Ramos (cell line): ENCODE measurements around the gene SORBS2.

Experiments used
- in situ Hi-C: fragments of 300-500 bp; cut with MboI; formaldehyde crosslinking; loops from one replicate; pipeline ENCODE4 v1.14.3; 2022; ENCODE audit warnings: low sequenced_read_pairs; ENCODE audit not compliant: unreplicated experiment

Gene SORBS2

DNA sequence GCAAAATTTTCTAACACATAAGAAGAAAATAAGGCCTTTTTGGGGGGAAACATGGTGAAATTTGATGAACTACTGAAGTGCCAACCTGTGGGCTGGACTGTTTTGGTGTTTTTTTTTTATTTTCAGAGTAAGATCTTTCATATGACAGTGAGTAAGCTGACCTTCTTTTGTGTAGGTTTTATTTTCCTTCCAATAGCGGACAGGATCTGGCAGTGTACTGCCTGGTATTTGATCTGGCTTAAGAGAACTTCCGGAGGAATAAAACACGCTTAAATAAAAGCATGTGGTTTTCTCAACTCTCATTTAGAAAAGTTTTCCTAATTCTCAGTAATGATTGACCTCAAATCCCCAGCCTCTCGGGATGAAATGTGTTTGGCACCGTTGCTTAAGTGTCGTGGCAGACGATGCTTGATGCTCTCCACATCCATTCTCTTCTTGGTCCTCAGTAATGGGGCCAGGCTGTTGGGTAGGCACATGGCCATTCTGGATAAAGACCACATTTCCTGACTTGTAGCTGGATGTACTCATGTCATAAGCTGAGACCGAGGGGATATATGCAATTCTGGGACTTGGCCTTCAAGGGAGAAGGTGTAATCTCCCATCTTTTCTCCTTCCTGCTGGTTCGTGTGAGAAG, 211.1 kb downstream of the SORBS2 start:
- in situ Hi-C loops, result loop anchor here (25.0 kb wide), 1 partner anchor 564 kb away; no protein-coding TSS in a partner anchor

DNA sequence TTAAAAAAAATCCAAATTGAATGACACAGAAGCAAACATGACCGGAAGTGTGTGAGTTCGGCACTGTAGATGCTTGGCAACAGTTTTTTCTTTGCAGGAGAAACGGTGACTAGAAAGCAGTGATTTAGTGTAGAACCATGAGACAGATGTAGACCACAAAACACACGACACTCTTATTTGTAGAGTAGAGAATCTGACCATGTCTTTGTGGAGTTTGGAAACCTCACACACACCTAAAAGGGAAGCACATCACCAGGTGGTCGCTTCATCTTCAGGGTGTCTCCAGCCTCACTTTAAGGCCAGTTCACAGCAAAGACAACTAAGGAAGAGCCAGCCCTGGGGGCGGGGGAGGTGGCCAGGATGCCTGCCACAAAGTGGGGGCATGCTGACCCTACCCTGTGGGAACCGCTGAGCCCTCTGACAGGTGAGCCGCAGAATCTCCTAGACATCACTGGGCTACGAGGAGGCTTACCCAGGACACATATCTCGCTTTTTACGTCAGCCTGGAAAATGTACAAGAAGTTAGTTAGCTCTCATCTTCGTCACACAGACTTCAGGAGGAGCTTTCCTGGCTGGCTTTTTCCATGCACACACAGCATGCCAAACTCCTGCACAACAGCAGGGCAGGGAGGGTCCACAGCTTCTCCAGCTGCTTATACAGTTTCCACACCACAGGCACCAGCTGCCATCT, 212.3 kb downstream of the SORBS2 start:
- in situ Hi-C loops, result loop anchor here (25.0 kb wide), 1 partner anchor 562 kb away; no protein-coding TSS in a partner anchor

DNA sequence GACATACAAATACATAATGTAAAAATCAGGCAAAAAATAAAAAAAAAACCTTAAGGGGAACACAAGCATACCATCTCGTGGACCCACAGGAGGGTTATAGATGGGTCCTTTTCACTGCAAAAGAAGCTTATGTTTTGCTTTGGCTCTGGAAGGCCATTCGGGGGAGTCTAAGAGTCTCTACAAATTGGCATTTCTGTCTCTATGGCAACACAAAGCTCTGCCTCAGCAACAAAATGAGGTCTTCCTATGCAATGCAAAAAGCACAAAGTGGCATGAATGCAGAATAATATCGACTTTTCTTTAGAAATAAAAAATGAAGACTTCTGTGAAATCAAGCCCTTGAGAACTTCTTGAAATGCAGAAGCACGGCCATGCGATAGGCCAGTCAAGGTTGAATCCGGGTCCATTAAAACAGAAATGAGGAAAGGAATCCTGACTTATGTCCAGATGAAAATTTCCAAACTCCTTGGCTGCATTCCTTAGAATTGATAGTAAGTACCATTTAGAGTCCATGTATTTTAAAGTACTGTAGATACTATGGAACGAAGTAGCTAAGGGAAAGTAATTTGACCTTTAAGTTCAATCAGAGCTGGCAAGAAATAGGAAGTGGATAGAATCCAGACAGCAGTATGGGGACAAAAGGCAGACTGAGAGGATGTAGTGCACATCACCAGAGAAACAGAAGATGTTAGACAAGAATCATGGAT, 213.0 kb downstream of the SORBS2 start:
- in situ Hi-C loops, result no loop called here

GRCh38 chr4:185597532-185598188, 214.3 kb downstream of the SORBS2 start:
- in situ Hi-C loops, result no loop called here

- in situ Hi-C loops, result no loop called here
Measured at GRCh38 chr4:185592845-185593488, 219.0 kb downstream of the SORBS2 start.

DNA sequence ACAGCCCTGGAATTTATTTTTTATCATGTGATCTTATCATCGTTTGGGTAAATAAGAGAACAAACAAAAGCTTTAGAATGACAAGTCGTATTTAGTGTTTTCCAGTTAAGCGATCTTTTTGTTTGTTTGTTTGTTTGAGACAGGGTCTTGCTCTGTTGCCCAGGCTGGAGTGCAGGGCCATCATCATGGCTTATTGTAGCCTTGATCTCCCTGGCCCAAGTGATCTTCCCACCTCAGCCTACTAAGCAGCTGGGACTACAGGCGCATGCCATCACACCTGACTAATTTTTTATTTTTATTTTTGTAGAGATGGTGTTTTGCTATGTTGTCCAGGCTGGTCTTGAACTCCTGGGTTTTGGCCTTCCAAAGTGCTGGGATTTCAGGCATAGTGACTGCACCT, 219.6 kb downstream of the SORBS2 start:
- in situ Hi-C loops, result no loop called here

- in situ Hi-C loops, result no loop called here
Measured at GRCh38 chr4:185591679-185592141, 220.3 kb downstream of the SORBS2 start.

GRCh38 chr4:185590982-185591381, 221.0 kb downstream of the SORBS2 start:
- in situ Hi-C loops, result no loop called here

GRCh38 chr4:185589067-185589836, 222.7 kb downstream of the SORBS2 start:
- in situ Hi-C loops, result loop anchor here (5.0 to 10.0 kb wide), 2 partner anchors 107 to 384 kb away; partner anchors contain the start of genes CFAP97 and SNX25

DNA sequence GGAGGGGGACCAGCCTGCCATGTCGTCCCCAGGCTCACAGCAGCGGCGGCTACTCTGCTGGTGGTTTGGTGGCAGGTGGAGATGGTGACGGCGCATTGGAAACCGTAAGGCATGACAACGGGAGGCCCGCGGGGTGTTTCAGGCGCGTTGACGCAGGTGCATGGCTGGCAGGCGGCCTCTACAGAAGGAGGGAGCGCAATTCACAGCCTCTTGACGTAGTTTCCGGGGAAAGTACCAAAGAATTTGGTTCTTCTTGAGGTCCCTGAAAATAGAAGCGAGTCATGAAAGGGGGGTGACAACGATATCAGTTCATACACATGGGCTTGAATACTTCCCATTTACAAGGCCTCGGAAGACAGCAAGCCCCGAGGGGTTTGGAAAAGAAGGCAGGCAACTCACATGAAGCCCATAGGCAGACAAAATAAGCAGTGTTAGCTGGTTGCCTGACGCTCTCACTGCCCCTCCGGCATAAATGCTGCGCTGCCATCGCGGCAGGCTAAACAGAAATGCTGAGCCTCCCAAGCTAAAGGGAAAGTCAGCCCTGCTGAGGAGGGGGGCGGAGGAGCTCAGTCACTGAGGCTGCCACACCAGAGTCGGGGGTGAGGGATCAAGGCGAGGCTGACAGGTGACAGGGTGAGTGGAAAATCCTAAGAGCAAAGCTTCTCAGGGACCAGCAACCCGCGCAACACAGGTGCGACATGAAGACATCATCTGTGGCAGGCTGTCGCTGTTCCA, 224.4 kb downstream of the SORBS2 start:
- in situ Hi-C loops, result loop anchor here (5.0 to 10.0 kb wide), 2 partner anchors 105 to 383 kb away; partner anchors contain the start of genes CFAP97 and SNX25

GRCh38 chr4:185587030-185587426, 225.0 kb downstream of the SORBS2 start:
- in situ Hi-C loops, result loop anchor here (5.0 to 10.0 kb wide), 2 partner anchors 105 to 382 kb away; partner anchors contain the start of genes CFAP97 and SNX25

DNA sequence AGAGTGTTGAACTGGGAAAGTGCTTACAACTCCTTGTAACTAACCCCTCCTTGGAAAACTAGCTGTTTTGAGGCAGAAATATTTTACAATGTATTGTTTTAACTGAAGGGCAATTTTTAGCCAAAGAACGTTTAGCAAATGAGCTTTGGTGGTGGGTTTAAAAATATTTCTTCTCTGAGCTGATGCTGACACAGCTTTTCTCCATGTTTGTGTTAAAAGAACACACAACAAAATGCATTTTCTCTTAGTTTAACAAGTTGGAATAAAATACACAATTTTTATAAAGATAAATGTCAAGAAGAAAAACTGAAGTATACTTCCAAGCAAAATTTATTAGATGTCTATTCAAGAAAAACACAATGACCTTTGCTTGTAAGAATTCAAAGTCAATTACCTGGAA, 226.8 kb downstream of the SORBS2 start:
- in situ Hi-C loops, result loop anchor here (5.0 to 10.0 kb wide), 2 partner anchors 103 to 380 kb away; partner anchors contain the start of genes CFAP97 and SNX25

- in situ Hi-C loops, result loop anchor here (10.0 kb wide), 1 partner anchor 379 kb away; the partner anchor contains the start of genes CFAP97 and SNX25
Measured at GRCh38 chr4:185583813-185584212, 228.2 kb downstream of the SORBS2 start.

- in situ Hi-C loops, result loop anchor here (10.0 kb wide), 1 partner anchor 378 kb away; the partner anchor contains the start of genes CFAP97 and SNX25
Measured at GRCh38 chr4:185582651-185583400, 229.2 kb downstream of the SORBS2 start.

- in situ Hi-C loops, result loop anchor here (10.0 kb wide), 1 partner anchor 376 kb away; the partner anchor contains the start of genes CFAP97 and SNX25
Measured at GRCh38 chr4:185580699-185581098, 231.3 kb downstream of the SORBS2 start.

DNA sequence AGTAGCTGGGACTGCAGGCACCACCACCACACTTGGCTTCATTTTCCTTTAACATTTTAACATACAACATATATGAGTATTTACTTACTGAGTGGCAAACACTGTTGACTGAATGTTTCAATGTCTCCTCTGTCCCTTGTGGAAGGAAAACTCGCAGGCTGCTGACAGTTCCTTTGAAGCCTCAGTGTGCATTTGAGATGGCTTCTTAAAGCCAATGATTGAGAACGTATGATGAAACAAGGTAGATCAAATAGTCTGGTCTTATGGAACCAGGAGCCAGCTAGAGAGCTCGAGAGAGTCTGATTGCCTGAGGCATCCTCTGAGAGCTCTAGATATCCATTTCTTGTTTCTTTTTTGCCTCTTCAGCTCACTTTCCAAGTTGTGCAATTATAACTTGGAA, 233.7 kb downstream of the SORBS2 start:
- in situ Hi-C loops, result no loop called here
